ENCODE measurements around the gene ANO10. TPM values are rescaled to one million over a fixed set of nuclear protein-coding genes. Genes with fewer than 3 reads are reported as not detected.

Gene ANO10
- total RNA-seq, 4 donors from 2014 or later, result 20.9 to 70.5 (median 48.0) TPM

DNA sequence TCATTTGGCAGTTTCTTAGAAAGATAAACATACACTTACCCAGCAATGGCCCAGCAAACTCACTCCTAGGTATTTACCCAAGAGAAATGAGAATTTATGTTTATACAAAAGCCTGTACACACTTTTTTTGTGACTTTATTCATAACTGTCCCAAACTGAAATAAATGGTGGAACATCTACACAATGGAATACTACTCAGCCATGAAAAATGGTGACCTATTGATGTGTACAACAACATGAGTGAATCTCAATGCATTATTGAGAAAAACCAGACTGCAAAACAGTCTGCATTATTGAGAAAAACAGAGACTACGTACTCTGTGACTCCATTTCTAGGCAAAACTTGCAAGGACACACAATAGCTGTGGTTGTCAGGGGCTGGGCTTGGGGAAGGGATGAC is 298.3 kb downstream of the ANO10 start:
- Histone ChIP-seq H3K9me3 (no peaks in the 10 kb centered on the region), H3K4me3 (no peak overlapping the region), H3K4me1 (peaks cover 4 to 56% (median 19%) of the 10 kb centered on the region in 4 donors), H3K27me3 (no peaks in the 10 kb centered on the region), H3K36me3 (no peaks in the 10 kb centered on the region), H3K27ac (no peak overlapping the region)
- no peak for DNase-seq
- 97 to 100% methylated on average over 1 of the region's 1 CpG for WGBS, 2 donors (ENCODE audit: low coverage in 1 of 2)
- intact Hi-C loops (cut with DNase I; ENCODE audit: low total_unique reads) (no loop called here), in situ Hi-C loops (cut with MboI; ENCODE audit: low pct_ligation_motif_present in 1 of 4, low pct_unique_long_range_greater_than_20kb in 1 of 4, low sequenced_read_pairs in 3 of 4) (no loop called here)
- TF ChIP-seq, protein P1, sequence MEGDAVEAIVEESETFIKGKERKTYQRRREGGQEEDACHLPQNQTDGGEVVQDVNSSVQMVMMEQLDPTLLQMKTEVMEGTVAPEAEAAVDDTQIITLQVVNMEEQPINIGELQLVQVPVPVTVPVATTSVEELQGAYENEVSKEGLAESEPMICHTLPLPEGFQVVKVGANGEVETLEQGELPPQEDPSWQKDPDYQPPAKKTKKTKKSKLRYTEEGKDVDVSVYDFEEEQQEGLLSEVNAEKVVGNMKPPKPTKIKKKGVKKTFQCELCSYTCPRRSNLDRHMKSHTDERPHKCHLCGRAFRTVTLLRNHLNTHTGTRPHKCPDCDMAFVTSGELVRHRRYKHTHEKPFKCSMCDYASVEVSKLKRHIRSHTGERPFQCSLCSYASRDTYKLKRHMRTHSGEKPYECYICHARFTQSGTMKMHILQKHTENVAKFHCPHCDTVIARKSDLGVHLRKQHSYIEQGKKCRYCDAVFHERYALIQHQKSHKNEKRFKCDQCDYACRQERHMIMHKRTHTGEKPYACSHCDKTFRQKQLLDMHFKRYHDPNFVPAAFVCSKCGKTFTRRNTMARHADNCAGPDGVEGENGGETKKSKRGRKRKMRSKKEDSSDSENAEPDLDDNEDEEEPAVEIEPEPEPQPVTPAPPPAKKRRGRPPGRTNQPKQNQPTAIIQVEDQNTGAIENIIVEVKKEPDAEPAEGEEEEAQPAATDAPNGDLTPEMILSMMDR (IDR thresholded peaks at IDR 0.05), result no peak
- no peak for TF ChIP-seq EP300 (IDR thresholded peaks at IDR 0.05; ENCODE audit: low read depth)
- TF ChIP-seq POLR2A (IDR thresholded peaks at IDR 0.05), result no peak
- no peak for TF ChIP-seq POLR2AphosphoS5 (IDR thresholded peaks at IDR 0.05)

DNA sequence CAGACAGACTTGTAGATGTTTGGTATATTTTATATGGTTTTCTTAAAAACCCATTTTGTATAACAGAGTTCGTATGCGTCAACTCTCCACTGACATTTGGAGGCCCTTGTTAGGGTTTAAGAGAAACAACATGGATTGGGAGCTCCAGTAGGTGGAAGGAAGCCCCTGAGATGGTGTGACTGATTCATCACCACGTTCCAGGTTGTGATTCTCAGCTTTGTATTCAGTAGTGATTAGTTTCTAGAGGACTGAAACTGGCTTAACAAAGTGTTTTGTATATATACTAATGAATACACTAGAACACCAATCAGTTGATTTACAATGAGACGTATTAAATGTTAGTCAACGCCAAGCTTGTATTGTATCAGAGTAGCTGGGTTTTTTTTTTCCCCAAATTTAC is 301.5 kb downstream of the ANO10 start:
- intact Hi-C loops (cut with DNase I; ENCODE audit: low total_unique reads), result no loop called here
- no peaks in the 10 kb centered on the region for H3K36me3 ChIP-seq
- in situ Hi-C loops (cut with MboI; ENCODE audit: low pct_ligation_motif_present in 1 of 4, low pct_unique_long_range_greater_than_20kb in 1 of 4, low sequenced_read_pairs in 3 of 4), result no loop called here
- TF ChIP-seq POLR2AphosphoS5 (IDR thresholded peaks at IDR 0.05) (no peak), EP300 (IDR thresholded peaks at IDR 0.05; ENCODE audit: low read depth) (no peak), POLR2A (IDR thresholded peaks at IDR 0.05) (no peak)
- TF ChIP-seq, protein P1 (IDR thresholded peaks at IDR 0.05), result no peak
- H3K4me3 ChIP-seq, result no peak overlapping the region
- H3K27ac ChIP-seq, result no peak overlapping the region
- H3K9me3 ChIP-seq, result no peaks in the 10 kb centered on the region
- peaks cover 0 to 41% (median 7%) of the 10 kb centered on the region in 4 donors for H3K4me1 ChIP-seq
- H3K27me3 ChIP-seq, result no peaks in the 10 kb centered on the region
- 93% methylated on average over 5 of the region's 5 CpGs for WGBS, 2 donors (ENCODE audit: low coverage in 1 of 2)
- DNase-seq, result no peak

DNA sequence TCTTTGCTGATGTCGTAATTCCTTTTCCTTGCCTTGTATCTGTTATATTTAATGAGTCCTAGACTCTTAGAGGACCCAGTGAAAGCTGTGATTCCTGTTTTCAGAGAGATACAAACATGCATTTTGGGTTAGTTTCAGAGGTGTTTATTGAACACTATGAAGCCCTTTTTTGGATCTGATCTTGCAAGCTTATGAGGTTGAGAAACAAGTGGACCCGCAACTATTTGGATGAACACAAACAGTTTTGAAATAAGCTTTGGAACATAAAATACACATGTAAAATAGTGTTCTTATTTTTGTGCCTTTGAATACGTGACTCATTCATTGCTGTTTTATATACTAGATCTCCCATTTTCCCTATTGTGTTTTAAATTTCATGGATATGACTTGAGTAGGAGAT is 302.0 kb downstream of the ANO10 start:
- no peaks in the 10 kb centered on the region for H3K36me3 ChIP-seq
- H3K27ac ChIP-seq, result peak overlapping the region in 1 of 4 donors; percentile 3
- intact Hi-C loops (cut with DNase I; ENCODE audit: low total_unique reads), result no loop called here
- H3K27me3 ChIP-seq, result no peaks in the 10 kb centered on the region
- no peaks in the 10 kb centered on the region for H3K9me3 ChIP-seq
- in situ Hi-C loops (cut with MboI; ENCODE audit: low pct_ligation_motif_present in 1 of 4, low pct_unique_long_range_greater_than_20kb in 1 of 4, low sequenced_read_pairs in 3 of 4), result no loop called here
- no peak overlapping the region for H3K4me3 ChIP-seq
- no peak for DNase-seq
- WGBS, 2 donors (ENCODE audit: low coverage in 1 of 2), result 86 to 98% methylated on average over 3 of the region's 3 CpGs
- peaks cover 0 to 40% (median 7%) of the 10 kb centered on the region in 4 donors for H3K4me1 ChIP-seq
- TF ChIP-seq POLR2A (IDR thresholded peaks at IDR 0.05) (no peak), EP300 (IDR thresholded peaks at IDR 0.05; ENCODE audit: low read depth) (no peak), POLR2AphosphoS5 (IDR thresholded peaks at IDR 0.05) (no peak)
- TF ChIP-seq, protein P1 (IDR thresholded peaks at IDR 0.05), result no peak

DNA sequence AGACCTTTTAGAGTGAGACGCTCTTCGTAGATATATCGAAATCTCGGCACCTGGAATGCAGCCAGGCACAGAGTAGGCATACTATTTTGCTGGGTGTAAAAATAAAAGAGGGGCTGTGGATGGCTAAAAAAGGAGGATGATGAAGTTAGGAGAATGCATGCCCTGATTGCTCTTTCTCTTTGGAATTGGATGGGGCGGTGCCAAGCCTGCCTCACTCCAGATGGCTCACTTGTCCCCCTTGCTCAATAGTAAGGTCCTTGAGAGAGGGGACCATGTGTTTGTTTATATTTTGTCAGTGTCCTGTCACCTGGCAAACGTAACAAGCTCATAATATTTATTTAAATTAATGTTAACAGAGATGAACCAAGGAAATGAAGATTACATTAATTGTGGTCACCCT is 302.4 kb downstream of the ANO10 start:
- H3K27ac ChIP-seq, result peak overlapping the region in 1 of 4 donors; percentile 3
- peaks cover 0 to 37% (median 7%) of the 10 kb centered on the region in 4 donors for H3K4me1 ChIP-seq
- intact Hi-C loops (cut with DNase I; ENCODE audit: low total_unique reads) (no loop called here), in situ Hi-C loops (cut with MboI; ENCODE audit: low pct_ligation_motif_present in 1 of 4, low pct_unique_long_range_greater_than_20kb in 1 of 4, low sequenced_read_pairs in 3 of 4) (no loop called here)
- H3K9me3 ChIP-seq, result no peaks in the 10 kb centered on the region
- 82 to 90% methylated on average over 3 to 6 of the region's 6 CpGs for WGBS, 2 donors (ENCODE audit: low coverage in 1 of 2)
- no peak overlapping the region for H3K4me3 ChIP-seq
- no peaks in the 10 kb centered on the region for H3K27me3 ChIP-seq
- H3K36me3 ChIP-seq, result no peaks in the 10 kb centered on the region
- TF ChIP-seq EP300 (IDR thresholded peaks at IDR 0.05; ENCODE audit: low read depth) (no peak), POLR2AphosphoS5 (IDR thresholded peaks at IDR 0.05) (peak in 2 of 3 donors; percentile 9 to 32)
- DNase-seq, result peak; percentile 14
